Activated CD8-positive, alpha-beta memory T cell treated with anti-CD3 and anti-CD28 coated beads, Interleukin-2, amount 10 ng/mL, durations not matched to agents 7 days and 5 days (primary cell): ENCODE data around the gene SESN3. TPM values are rescaled to one million over a fixed set of nuclear protein-coding genes. Genes with fewer than 3 reads are reported as not detected.
A peak's percentile ranks its signal among the peaks of the same experiment; 100 is the strongest.
"Not testable (repeated sequence)": the region's sequence is repeated elsewhere in the genome, so short reads cannot be mapped to it uniquely, and the experiment has no call there.

ENCODE experiments used
- ATAC-seq: fragments of 150-1000 bp; cut with Tn5 transposase; one replicate; pipeline ENCODE4 v1.10.0; 2021; ENCODE audit warnings: moderate library complexity
- CTCF ChIA-PET: fragments of 350-600 bp; sonication (Branson Sonifier 250); formaldehyde crosslinking; loops from one replicate; lab custom pipeline; 2021; ENCODE audit warnings: antibody characterized with exemption; lab: Charles Lee
- DNase-seq: peaks from one replicate; pipeline ENCODE4 v3.0.0-alpha.2; 2020
- H3K27ac Mint-ChIP-seq: one replicate; pipeline ENCODE4 v1.8.0; 2021; ENCODE audit warnings: mild to moderate bottlenecking, mixed read lengths
- H3K27me3 Mint-ChIP-seq: one replicate; pipeline ENCODE4 v1.8.0; 2021; ENCODE audit warnings: mixed read lengths
- H3K36me3 Mint-ChIP-seq: one replicate; pipeline ENCODE4 v1.8.0; 2021; ENCODE audit warnings: mild to moderate bottlenecking, mixed read lengths
- H3K4me1 Mint-ChIP-seq: one replicate; pipeline ENCODE4 v1.8.0; 2021; ENCODE audit warnings: mixed read lengths
- H3K4me3 Mint-ChIP-seq: one replicate; pipeline ENCODE4 v1.8.0; 2021; ENCODE audit warnings: mild to moderate bottlenecking, moderate library complexity, mixed read lengths
- H3K9me3 Mint-ChIP-seq: one replicate; pipeline ENCODE4 v1.8.0; 2022; ENCODE audit warnings: low read depth, mixed read lengths
- total RNA-seq, 2 experiments: library from RNA; stranded (reverse); gene quantifications; one replicate each; pipeline ENCODE4 v1.2.3, GENCODE V29; 2021

The SESN3 gene
- total RNA-seq, 2 experiments from 2014 or later: 9.3 to 24.3 TPM

DNA sequence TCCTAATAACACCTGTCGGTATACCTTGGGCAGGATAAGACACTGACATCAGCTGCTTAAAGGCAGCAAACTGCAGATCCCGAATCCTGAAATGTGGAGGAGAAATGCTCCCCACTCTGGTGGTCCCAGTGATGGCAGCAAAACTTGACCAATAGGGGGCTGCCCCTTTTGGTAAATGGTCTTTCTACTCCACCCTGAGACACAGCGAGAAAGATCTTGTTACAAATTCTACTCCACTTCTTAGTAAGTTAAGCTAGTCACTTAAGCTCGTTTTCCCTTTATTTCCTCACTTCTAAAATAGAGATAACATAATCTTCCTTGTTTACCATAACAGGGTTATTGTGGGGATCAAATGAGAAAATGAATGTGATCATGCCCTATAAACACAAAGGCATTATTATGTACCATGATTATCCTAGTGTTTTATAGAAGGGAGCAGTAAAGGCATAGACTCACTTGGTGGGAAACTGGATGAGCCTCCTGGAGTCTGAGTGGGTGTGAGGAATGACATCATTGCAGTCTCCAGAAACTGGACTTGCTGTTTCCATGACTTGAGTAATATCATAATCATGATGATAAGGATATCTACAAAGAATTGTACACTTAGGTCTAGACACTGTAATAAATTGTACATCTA, 90.5 kb downstream of the SESN3 start:
- H3K27ac Mint-ChIP-seq: no peak overlapping the region
- no peak overlapping the region for H3K4me3 Mint-ChIP-seq
- H3K27me3 Mint-ChIP-seq: peaks cover 12% of the 10 kb centered on the region
- CTCF ChIA-PET: interaction anchor here (0.6 to 20.8 kb wide), 9 partner anchors 8 to 554 kb away, joined by 3 to 258 read pairs (median 4); partner anchors contain the start of genes ENDOD1 and SRSF8
- H3K4me1 Mint-ChIP-seq: peaks cover 31% of the 10 kb centered on the region
- DNase-seq (no peak), ATAC-seq (no peak)
- peaks cover 7% of the 10 kb centered on the region for H3K36me3 Mint-ChIP-seq
- no peaks in the 10 kb centered on the region for H3K9me3 Mint-ChIP-seq

- CTCF ChIA-PET: interaction anchor here (2.0 to 20.8 kb wide), 4 partner anchors 14 to 67 kb away, joined by 7 to 258 read pairs (median 17); partner anchors contain the start of gene SRSF8
- H3K36me3 Mint-ChIP-seq: peaks cover 10% of the 10 kb centered on the region
- no peaks in the 10 kb centered on the region for H3K9me3 Mint-ChIP-seq
- peaks cover 4% of the 10 kb centered on the region for H3K27me3 Mint-ChIP-seq
- H3K4me1 Mint-ChIP-seq: peaks cover 26% of the 10 kb centered on the region
- no peak overlapping the region for H3K27ac Mint-ChIP-seq
- DNase-seq (no peak), ATAC-seq (peak; percentile 69)
- H3K4me3 Mint-ChIP-seq: no peak overlapping the region
These were observed 92.6 kb downstream of the SESN3 start for GRCh38 chr11:95138448-95138847.

- ATAC-seq: peak; percentile 50
- Mint-ChIP-seq H3K4me3 (no peak overlapping the region), H3K27me3 (peaks cover 4% of the 10 kb centered on the region), H3K4me1 (peaks cover 26% of the 10 kb centered on the region), H3K36me3 (peaks cover 19% of the 10 kb centered on the region), H3K27ac (no peak overlapping the region), H3K9me3 (no peaks in the 10 kb centered on the region)
- DNase-seq: no peak
- CTCF ChIA-PET: interaction anchor here (0.7 to 20.8 kb wide), 9 partner anchors 9 to 66 kb away, joined by 3 to 258 read pairs (median 6); partner anchors contain the start of genes ENDOD1 and SRSF8
These were observed 93.7 kb downstream of the SESN3 start for GRCh38 chr11:95137299-95137698.

- CTCF ChIA-PET: interaction anchor here (0.8 to 20.8 kb wide), 7 partner anchors 10 to 65 kb away, joined by 3 to 258 read pairs (median 7); partner anchors contain the start of genes ENDOD1 and SRSF8
- Mint-ChIP-seq H3K4me1 (peaks cover 26% of the 10 kb centered on the region), H3K36me3 (peaks cover 23% of the 10 kb centered on the region)
- not testable (repeated sequence) for H3K27ac Mint-ChIP-seq, ATAC-seq, H3K4me3 Mint-ChIP-seq, DNase-seq, H3K9me3 Mint-ChIP-seq, H3K27me3 Mint-ChIP-seq
These were observed 94.3 kb downstream of the SESN3 start for GRCh38 chr11:95136747-95137146.

DNA sequence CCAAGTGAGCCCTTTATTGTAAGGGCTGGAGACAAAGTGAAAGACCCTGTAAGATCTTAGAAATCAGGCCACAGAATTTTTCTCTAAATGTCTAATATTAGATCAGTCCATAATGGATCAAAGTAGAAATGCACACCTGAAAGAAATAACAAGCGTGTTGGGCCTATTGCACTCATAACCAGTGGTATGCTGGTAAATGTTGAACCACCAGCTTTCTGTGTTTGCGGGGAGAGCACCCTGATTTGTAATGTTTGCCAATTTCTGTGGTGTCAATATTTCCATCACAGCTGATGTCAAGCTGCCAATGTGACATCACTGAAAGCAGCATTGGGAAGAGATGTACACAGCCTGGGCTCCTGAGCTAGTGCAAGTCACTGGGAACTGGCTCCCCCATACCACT, 95.1 kb downstream of the SESN3 start:
- Mint-ChIP-seq H3K27ac (no peak overlapping the region), H3K27me3 (peaks cover 4% of the 10 kb centered on the region), H3K9me3 (no peaks in the 10 kb centered on the region), H3K4me3 (no peak overlapping the region), H3K4me1 (peaks cover 26% of the 10 kb centered on the region), H3K36me3 (peaks cover 25% of the 10 kb centered on the region)
- CTCF ChIA-PET: interaction anchor here (3.3 to 20.8 kb wide), 2 partner anchors 17 to 64 kb away, joined by 21 to 258 read pairs; partner anchors contain the start of gene SRSF8
- ATAC-seq: no peak
- no peak for DNase-seq

- no peak overlapping the region for H3K4me3 Mint-ChIP-seq
- H3K9me3 Mint-ChIP-seq: no peaks in the 10 kb centered on the region
- peaks cover 30% of the 10 kb centered on the region for H3K36me3 Mint-ChIP-seq
- H3K27ac Mint-ChIP-seq: no peak overlapping the region
- peaks cover 26% of the 10 kb centered on the region for H3K4me1 Mint-ChIP-seq
- H3K27me3 Mint-ChIP-seq: peaks cover under 1% of the 10 kb centered on the region
- DNase-seq (no peak), ATAC-seq (no peak)
- CTCF ChIA-PET: interaction anchor here (20.8 kb wide), 1 partner anchor 64 kb away, joined by 258 read pairs; the partner anchor contains the start of gene SRSF8
These were observed 95.8 kb downstream of the SESN3 start for GRCh38 chr11:95135155-95135554.

- no peak for ATAC-seq
- Mint-ChIP-seq H3K9me3 (no peaks in the 10 kb centered on the region), H3K4me1 (peaks cover 26% of the 10 kb centered on the region)
These were observed 96.5 kb downstream of the SESN3 start for GRCh38 chr11:95134491-95134890.

GRCh38 chr11:95132956-95133355, 98.0 kb downstream of the SESN3 start:
- CTCF ChIA-PET: interaction anchor here (1.6 kb wide), 1 partner anchor 19 kb away, joined by 3 read pairs; no protein-coding TSS in a partner anchor
- no peak overlapping the region for H3K27ac Mint-ChIP-seq
- no peak overlapping the region for H3K4me3 Mint-ChIP-seq
- no peaks in the 10 kb centered on the region for H3K9me3 Mint-ChIP-seq
- DNase-seq (no peak), ATAC-seq (no peak)
- H3K36me3 Mint-ChIP-seq: peaks cover 46% of the 10 kb centered on the region
- H3K27me3 Mint-ChIP-seq: no peaks in the 10 kb centered on the region
- H3K4me1 Mint-ChIP-seq: peaks cover 32% of the 10 kb centered on the region

More at GRCh38 chr11:95134491-95134890, 96.5 kb downstream of the SESN3 start:
- no peak overlapping the region for H3K4me3 Mint-ChIP-seq
- DNase-seq: no peak
- H3K36me3 Mint-ChIP-seq: peaks cover 33% of the 10 kb centered on the region
- no peak overlapping the region for H3K27ac Mint-ChIP-seq
- CTCF ChIA-PET: no interaction called here
- H3K27me3 Mint-ChIP-seq: no peaks in the 10 kb centered on the region

DNA sequence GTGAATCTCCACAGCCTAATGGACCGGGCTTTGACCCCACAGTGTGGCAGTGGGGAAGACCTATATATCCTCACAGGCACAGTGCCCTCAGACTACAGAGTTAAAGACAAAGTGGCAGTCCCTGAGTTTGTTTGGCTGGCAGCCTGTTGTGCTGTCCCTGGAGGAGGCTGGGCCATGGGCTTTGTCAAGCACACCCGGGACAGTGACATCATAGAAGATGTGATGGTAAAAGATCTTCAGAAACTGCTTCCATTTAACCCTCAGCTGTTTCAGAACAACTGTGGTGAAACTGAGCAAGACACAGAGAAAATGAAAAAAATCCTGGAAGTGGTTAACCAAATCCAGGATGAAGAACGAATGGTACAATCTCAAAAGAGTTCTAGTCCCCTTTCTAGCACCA, 102.4 kb downstream of the SESN3 start:
- peaks cover 49% of the 10 kb centered on the region for H3K36me3 Mint-ChIP-seq
- peak overlapping the region; percentile 32 for H3K27ac Mint-ChIP-seq
- no peak for DNase-seq
- no peak for ATAC-seq
- H3K9me3 Mint-ChIP-seq: no peaks in the 10 kb centered on the region
- no peak overlapping the region for H3K4me3 Mint-ChIP-seq
- H3K27me3 Mint-ChIP-seq: no peaks in the 10 kb centered on the region
- CTCF ChIA-PET: no interaction called here
- H3K4me1 Mint-ChIP-seq: peaks cover 14% of the 10 kb centered on the region

DNA sequence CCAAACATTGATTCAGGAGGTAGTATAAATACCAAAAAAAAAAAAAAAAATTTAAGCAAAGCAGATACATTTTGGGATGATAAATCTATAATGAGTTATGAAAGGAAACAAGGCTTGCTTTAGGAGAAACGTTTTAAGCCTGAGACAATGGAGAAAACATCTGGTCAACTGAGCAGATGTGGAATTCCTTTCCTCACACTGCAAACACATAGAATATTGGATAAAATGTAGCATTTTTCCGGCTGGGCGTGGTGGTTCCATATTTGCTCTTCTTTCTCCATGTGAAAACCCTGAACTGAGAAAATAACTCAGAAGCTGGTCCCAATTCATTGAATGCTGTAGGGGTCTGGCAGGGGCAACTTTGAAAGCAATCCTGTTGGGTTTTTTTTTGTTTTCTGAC, 107.4 kb downstream of the SESN3 start:
- no peak for DNase-seq
- no peak for ATAC-seq
- H3K36me3 Mint-ChIP-seq: peaks cover 27% of the 10 kb centered on the region
- H3K27ac Mint-ChIP-seq: no peak overlapping the region
- no peaks in the 10 kb centered on the region for H3K9me3 Mint-ChIP-seq
- H3K27me3 Mint-ChIP-seq: no peaks in the 10 kb centered on the region
- no peak overlapping the region for H3K4me3 Mint-ChIP-seq
- H3K4me1 Mint-ChIP-seq: peaks cover 27% of the 10 kb centered on the region
- CTCF ChIA-PET: no interaction called here

DNA sequence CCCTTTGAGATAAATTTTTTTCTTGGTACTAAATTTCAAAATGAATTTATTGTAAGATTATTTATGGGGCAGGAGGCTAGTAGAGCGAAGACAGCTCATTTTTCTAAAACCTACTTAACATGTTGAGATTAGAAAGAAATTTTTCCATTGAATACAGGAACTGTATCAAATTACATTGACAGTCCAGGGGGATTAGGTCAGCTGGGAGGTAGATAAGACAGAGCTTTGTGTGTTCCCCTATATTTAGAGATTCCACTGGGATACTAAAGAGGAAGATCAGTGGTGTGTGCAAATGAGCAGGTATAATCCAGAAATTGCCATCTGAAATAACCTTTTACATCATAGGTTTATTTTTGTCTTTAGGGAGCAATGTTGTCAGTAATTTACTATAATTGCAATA, 109.3 kb downstream of the SESN3 start:
- no peak overlapping the region for H3K4me3 Mint-ChIP-seq
- CTCF ChIA-PET: interaction anchor here (1.0 kb wide), 1 partner anchor 28 kb away, joined by 3 read pairs; no protein-coding TSS in a partner anchor
- ATAC-seq (no peak), DNase-seq (no peak)
- no peak overlapping the region for H3K27ac Mint-ChIP-seq
- no peaks in the 10 kb centered on the region for H3K27me3 Mint-ChIP-seq
- H3K9me3 Mint-ChIP-seq: no peaks in the 10 kb centered on the region
- peaks cover 30% of the 10 kb centered on the region for H3K4me1 Mint-ChIP-seq
- H3K36me3 Mint-ChIP-seq: peaks cover 26% of the 10 kb centered on the region

GRCh38 chr11:95119361-95120060, 111.5 kb downstream of the SESN3 start:
- Mint-ChIP-seq H3K4me3 (no peak overlapping the region), H3K4me1 (peaks cover 29% of the 10 kb centered on the region), H3K9me3 (no peaks in the 10 kb centered on the region), H3K27me3 (no peaks in the 10 kb centered on the region), H3K27ac (no peak overlapping the region), H3K36me3 (peaks cover 20% of the 10 kb centered on the region)
- CTCF ChIA-PET: interaction anchor here (1.2 kb wide), 1 partner anchor 31 kb away, joined by 4 read pairs; no protein-coding TSS in a partner anchor
- no peak for DNase-seq
- ATAC-seq: peak; percentile 16

- Mint-ChIP-seq H3K4me3 (no peak overlapping the region), H3K36me3 (peaks cover 35% of the 10 kb centered on the region), H3K27me3 (no peaks in the 10 kb centered on the region), H3K9me3 (no peaks in the 10 kb centered on the region), H3K4me1 (peaks cover 30% of the 10 kb centered on the region), H3K27ac (no peak overlapping the region)
- ATAC-seq: no peak
- no peak for DNase-seq
- CTCF ChIA-PET: no interaction called here
These were observed 115.4 kb downstream of the SESN3 start for GRCh38 chr11:95115597-95115996.
